ENCODE data around the gene TMEM184A.

Gene TMEM184A

DNA sequence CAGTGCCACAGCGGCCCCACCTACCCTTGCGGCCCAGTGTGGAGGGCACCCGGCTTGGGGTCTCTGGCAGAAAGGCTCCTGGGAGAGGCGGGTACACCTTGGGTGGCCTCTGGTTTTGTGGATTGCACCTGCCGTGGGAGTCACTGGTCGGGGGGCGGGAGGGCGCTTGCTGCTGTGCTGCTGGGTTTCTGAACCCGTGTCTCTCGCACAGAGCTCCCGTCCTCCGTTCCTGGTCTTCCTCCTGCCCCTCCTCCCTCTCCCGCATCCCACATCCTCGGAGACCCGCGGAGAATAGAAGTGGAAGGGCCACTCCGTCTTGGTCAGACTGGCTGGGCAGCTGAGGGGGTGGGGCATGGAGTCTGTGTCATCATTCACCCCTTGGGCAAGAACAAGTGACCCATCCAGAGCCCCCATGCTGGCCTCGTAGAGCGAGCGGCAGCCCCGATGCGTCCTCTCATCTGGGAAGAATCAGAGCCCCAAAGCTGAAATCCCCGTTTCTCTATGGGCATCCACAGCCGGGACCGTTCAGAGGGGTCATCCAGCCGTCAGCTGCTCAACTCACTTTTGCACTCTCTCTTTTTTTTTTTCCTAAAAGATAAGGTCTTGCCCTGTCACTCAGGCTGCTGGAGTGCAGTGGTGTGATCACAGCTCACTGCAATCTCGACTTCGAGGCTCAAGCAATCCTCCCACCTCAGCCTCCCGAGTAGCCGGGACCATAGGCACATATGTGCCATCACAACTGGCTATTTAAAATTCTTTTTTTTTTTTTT lies 21.5 kb downstream of the TMEM184A start:
- Mint-ChIP-seq H3K27ac (peak overlapping the region in 1 of 2 donors; percentile 59), H3K9me3 (no peaks in the 10 kb centered on the region)

GRCh38 chr7:1533547-1534329 lies 22.3 kb downstream of the TMEM184A start:
- H3K9me3 Mint-ChIP-seq: no peaks in the 10 kb centered on the region
- no peaks in the 10 kb centered on the region for H3K27me3 Mint-ChIP-seq
- peak overlapping the region; percentile 86 to 95 for H3K27ac Mint-ChIP-seq
- peaks cover 50% of the 10 kb centered on the region for H3K4me1 Mint-ChIP-seq
- peak overlapping the region; percentile 87 to 92 for H3K4me3 Mint-ChIP-seq
- DNase-seq (peak in 1 of 2 donors; percentile 51), ATAC-seq (peak; percentile 51)

More for the DNA sequence above, 21.5 kb downstream of the TMEM184A start:
- Mint-ChIP-seq H3K4me3 (no peak overlapping the region), H3K27me3 (no peaks in the 10 kb centered on the region), H3K4me1 (peaks cover 50% of the 10 kb centered on the region)
- ATAC-seq (no peak), DNase-seq (no peak)

GRCh38 chr7:1533255-1533546 lies 22.8 kb downstream of the TMEM184A start:
- Mint-ChIP-seq H3K4me1 (peaks cover 50% of the 10 kb centered on the region), H3K27ac (peak overlapping the region; percentile 89 to 95), H3K4me3 (peak overlapping the region; percentile 87 to 92), H3K27me3 (no peaks in the 10 kb centered on the region), H3K9me3 (no peaks in the 10 kb centered on the region)
- DNase-seq (no peak), ATAC-seq (peak; percentile 1)

DNA sequence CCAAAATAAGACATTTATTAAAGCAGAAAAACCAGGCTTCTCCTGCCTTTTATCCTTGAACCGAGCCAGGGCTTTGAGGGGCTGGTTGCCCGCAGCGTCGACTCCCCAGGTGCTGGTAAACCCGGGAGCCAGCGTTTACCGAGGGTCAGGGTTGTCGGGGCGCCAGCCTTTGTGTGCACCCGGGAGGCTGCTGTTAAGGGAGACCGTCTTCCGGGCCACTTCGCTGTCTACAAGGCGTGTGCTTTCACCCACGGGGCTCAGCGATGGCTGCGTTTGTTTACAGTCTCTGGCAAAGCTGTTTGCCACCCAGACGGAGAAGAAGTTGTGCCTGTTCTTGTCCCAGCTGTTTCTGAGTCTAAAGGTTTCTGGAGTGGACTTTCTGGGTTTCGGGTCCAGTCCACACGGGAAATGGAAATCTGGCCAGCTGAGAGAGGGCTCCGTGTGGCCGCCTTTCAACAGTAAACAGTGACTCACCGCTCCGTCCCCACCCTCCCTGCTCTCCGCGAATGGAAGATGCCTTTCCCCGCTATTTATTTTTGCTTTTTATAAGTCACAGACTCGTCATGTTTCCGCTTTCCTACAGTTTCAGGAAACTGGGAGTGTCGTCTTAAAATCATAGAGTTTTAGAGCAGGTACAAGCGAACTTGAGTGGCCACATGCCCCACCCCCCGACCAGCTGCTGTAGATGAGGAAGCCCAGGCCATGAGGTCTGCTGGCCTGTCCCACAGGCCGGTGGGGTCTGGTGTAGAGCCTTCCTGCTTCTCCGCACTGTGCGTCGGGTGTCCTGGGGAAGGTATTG lies 23.4 kb downstream of the TMEM184A start:
- peak overlapping the region; percentile 87 to 92 for H3K4me3 Mint-ChIP-seq
- DNase-seq (peak in 1 of 2 donors; percentile 43), ATAC-seq (peak; percentile 62)
- no peaks in the 10 kb centered on the region for H3K9me3 Mint-ChIP-seq
- H3K27ac Mint-ChIP-seq: peak overlapping the region; percentile 89 to 95
- peaks cover 50% of the 10 kb centered on the region for H3K4me1 Mint-ChIP-seq
- no peaks in the 10 kb centered on the region for H3K27me3 Mint-ChIP-seq

DNA sequence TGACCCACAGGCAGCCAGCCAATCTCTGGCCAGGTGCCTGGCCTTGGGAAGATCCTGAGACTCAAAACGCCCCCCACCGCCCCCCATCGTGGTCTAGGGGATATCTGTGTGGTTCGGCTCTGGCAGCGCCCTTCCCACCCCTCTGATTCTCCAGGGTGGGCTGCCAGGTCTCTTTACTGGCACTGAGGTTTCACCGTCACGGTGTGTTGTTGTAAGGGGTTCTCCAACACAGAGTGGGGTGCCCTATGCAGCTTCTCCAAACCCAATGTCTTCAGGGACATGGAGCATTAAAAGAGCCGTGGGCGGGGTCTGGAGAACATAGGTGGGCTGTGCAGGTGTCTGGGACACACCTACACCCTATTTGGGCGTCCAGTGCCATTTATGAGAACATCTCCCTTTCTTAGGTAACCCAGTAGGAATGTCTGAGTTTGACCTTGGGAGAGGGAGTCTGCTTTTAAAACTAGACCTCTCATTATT lies 24.0 kb downstream of the TMEM184A start:
- peaks cover 50% of the 10 kb centered on the region for H3K4me1 Mint-ChIP-seq
- no peak for DNase-seq
- H3K27me3 Mint-ChIP-seq: peaks cover under 1% of the 10 kb centered on the region
- H3K27ac Mint-ChIP-seq: peak overlapping the region; percentile 90 to 98
- peak overlapping the region; percentile 87 to 92 for H3K4me3 Mint-ChIP-seq
- H3K9me3 Mint-ChIP-seq: no peaks in the 10 kb centered on the region
- ATAC-seq: no peak

- Mint-ChIP-seq H3K27me3 (peaks cover 6% of the 10 kb centered on the region), H3K4me1 (peaks cover 44% of the 10 kb centered on the region), H3K9me3 (no peaks in the 10 kb centered on the region), H3K4me3 (peak overlapping the region; percentile 87 to 92), H3K27ac (peak overlapping the region; percentile 90 to 98)
- ATAC-seq (peak; percentile 23), DNase-seq (no peak)
Measured at GRCh38 chr7:1531263-1531978, 24.6 kb downstream of the TMEM184A start.

DNA sequence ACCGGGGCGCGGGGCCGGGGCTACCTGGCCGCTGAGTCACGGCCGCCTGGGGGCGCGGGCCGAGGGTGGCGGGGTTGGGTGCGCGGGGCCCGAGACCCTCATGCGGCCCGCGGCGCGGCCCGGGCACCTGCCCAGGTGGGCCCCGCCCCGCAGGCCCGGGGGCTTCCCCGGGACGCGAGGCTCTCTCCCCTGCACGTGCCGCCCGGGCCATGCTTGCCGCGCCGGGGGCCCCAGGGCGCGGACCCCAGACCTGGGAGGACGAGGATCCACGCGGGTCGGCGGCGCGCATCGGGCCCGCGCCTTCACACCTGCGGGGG lies 25.1 kb downstream of the TMEM184A start:
- no peaks in the 10 kb centered on the region for H3K9me3 Mint-ChIP-seq
- peaks cover 40% of the 10 kb centered on the region for H3K4me1 Mint-ChIP-seq
- no peak overlapping the region for H3K27ac Mint-ChIP-seq
- peaks cover 7% of the 10 kb centered on the region for H3K27me3 Mint-ChIP-seq
- H3K4me3 Mint-ChIP-seq: no peak overlapping the region
- no peak for DNase-seq
- ATAC-seq: peak; percentile 32

DNA sequence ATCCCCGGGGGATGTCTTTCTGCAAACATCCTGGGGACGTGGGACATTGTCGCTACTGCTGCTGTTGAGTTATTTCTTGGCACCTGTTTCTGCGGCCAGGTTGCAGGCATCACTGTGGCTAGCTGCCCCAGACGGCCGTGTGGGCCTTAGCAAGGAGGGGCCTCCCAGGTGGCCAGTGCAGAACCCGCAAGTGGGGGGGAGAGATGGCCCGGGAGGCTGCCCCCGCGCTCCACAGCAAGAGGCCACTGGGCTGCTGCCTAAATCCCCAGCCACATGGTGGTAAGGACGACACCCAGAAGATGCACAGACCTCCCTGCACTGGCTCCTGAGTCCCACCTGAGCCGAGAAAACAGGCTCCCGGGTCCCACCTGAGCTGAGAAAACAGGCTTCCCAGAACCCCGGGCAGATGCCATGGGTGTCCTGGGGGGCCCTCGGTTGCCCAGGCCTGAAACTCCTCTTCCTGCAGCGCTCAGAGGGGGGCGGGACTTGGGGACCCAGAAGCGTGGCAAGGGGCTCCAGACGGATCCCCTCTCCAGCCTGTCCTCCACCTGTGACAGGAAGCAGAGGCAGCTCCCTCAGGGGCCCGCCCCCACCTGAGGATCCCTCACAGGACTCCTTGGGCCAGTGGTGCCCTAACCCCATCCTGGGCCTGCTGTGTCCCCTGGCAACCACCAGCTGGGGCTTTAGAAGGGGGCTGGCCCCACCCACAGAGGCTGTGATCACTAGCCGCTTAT lies 26.5 kb downstream of the TMEM184A start:
- Mint-ChIP-seq H3K27me3 (peaks cover 7% of the 10 kb centered on the region), H3K4me3 (peak overlapping the region; percentile 63 to 69), H3K9me3 (no peaks in the 10 kb centered on the region), H3K27ac (peak overlapping the region; percentile 19 to 25), H3K4me1 (peaks cover 37% of the 10 kb centered on the region)
- DNase-seq (no peak), ATAC-seq (no peak)

- H3K4me3 Mint-ChIP-seq: no peak overlapping the region
- H3K27me3 Mint-ChIP-seq: peaks cover 7% of the 10 kb centered on the region
- no peak overlapping the region for H3K27ac Mint-ChIP-seq
- DNase-seq (no peak), ATAC-seq (no peak)
- H3K9me3 Mint-ChIP-seq: no peaks in the 10 kb centered on the region
- H3K4me1 Mint-ChIP-seq: peaks cover 12% of the 10 kb centered on the region
Measured at GRCh38 chr7:1526271-1526754, 29.7 kb downstream of the TMEM184A start.

- Mint-ChIP-seq H3K27me3 (peaks cover 7% of the 10 kb centered on the region), H3K4me1 (peaks cover 15% of the 10 kb centered on the region), H3K9me3 (no peaks in the 10 kb centered on the region), H3K27ac (no peak overlapping the region), H3K4me3 (no peak overlapping the region)
- DNase-seq (no peak), ATAC-seq (no peak)
Measured at GRCh38 chr7:1525409-1525808, 30.6 kb downstream of the TMEM184A start.

GRCh38 chr7:1523844-1524243 lies 32.2 kb downstream of the TMEM184A start:
- Mint-ChIP-seq H3K9me3 (peaks cover 5 to 7% of the 10 kb centered on the region in 2 donors), H3K4me3 (no peak overlapping the region), H3K27me3 (peaks cover 7% of the 10 kb centered on the region), H3K4me1 (peaks cover 10% of the 10 kb centered on the region), H3K27ac (no peak overlapping the region)
- no peak for DNase-seq
- ATAC-seq: peak; percentile 18

DNA sequence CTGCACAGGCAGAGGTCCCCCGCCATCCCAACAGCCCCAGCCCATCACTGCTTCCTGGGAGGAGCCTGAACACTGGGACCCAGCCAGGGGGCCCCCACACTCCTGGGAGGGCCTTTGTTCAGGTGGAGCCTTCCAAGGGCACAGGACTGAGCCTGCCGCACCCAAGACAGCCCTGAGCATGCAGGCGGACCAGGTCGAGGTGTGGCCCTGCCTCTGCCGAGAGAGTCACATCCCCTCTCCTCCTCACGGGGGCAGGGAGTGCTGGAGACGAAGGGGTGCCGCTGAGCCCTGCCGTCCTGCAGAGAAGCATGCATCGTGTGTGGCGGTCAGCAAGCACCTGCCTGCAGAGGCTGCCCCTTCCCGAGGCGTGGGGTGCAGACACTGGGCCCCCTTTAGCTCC lies 32.8 kb downstream of the TMEM184A start:
- Mint-ChIP-seq H3K27me3 (peaks cover 7% of the 10 kb centered on the region), H3K9me3 (peaks cover 5 to 8% of the 10 kb centered on the region in 2 donors), H3K4me3 (no peak overlapping the region), H3K27ac (no peak overlapping the region), H3K4me1 (peaks cover 10% of the 10 kb centered on the region)
- DNase-seq: no peak
- ATAC-seq: no peak

- no peak overlapping the region for H3K4me3 Mint-ChIP-seq
- ATAC-seq (no peak), DNase-seq (no peak)
- peaks cover under 1% of the 10 kb centered on the region for H3K27me3 Mint-ChIP-seq
- H3K4me1 Mint-ChIP-seq: peaks cover 10% of the 10 kb centered on the region
- H3K9me3 Mint-ChIP-seq: peaks cover 5 to 8% of the 10 kb centered on the region in 2 donors
- H3K27ac Mint-ChIP-seq: no peak overlapping the region
Measured at GRCh38 chr7:1521456-1521855, 34.5 kb downstream of the TMEM184A start.

GRCh38 chr7:1520539-1521234 lies 35.3 kb downstream of the TMEM184A start:
- ATAC-seq: no peak

More at GRCh38 chr7:1520539-1521234, 35.3 kb downstream of the TMEM184A start:
- Mint-ChIP-seq H3K9me3 (peaks cover 5 to 8% of the 10 kb centered on the region in 2 donors), H3K4me1 (peaks cover 10% of the 10 kb centered on the region), H3K4me3 (no peak overlapping the region), H3K27ac (peak overlapping the region in 1 of 2 donors; percentile 54), H3K27me3 (no peaks in the 10 kb centered on the region)
- no peak for DNase-seq

Measured in stimulated activated naive CD8-positive, alpha-beta T cell treated with anti-CD3 and anti-CD28 coated beads, Interleukin-15, amount 100 ng/mL, for 72 hours (primary cell).